Thyroid gland (tissue), 4 donors: Measurements from ENCODE around the gene NFYC.

Experiments used
- CTCF ChIP-seq, 6 experiments: fragments of 200-600 bp in 3 of 6; fragments of 450-650 bp in 3 of 6; sonication (generic) in 3 of 6; IDR thresholded peaks; one replicate each; pipeline ENCODE4 v1.5.1; 2016 to 2019; ENCODE audit warnings: antibody characterized with exemption in 6 of 6, mild to moderate bottlenecking in 2 of 6, inconsistent platforms in 1 of 6, moderate library complexity in 1 of 6
- POLR2A ChIP-seq, 2 donors: fragments of 450-650 bp; IDR thresholded peaks; one replicate each; pipeline ENCODE4 v1.6.1; 2017; ENCODE audit warnings: antibody characterized with exemption in 2 of 2, mild to moderate bottlenecking in 2 of 2, moderate library complexity in 1 of 2

GRCh38 chr1:40788561-40789341, 97.2 kb downstream of the NFYC start:
- no peak for TF ChIP-seq CTCF (IDR thresholded peaks at IDR 0.05)
- TF ChIP-seq POLR2A (IDR thresholded peaks at IDR 0.05): no peak
